ENCODE results near the gene GPR161. TPM values are rescaled to one million over a fixed set of nuclear protein-coding genes. Genes with fewer than 3 reads are reported as not detected.

GPR161 gene
- total RNA-seq, 1 donor from 2014 or later, result 0.41 TPM

DNA sequence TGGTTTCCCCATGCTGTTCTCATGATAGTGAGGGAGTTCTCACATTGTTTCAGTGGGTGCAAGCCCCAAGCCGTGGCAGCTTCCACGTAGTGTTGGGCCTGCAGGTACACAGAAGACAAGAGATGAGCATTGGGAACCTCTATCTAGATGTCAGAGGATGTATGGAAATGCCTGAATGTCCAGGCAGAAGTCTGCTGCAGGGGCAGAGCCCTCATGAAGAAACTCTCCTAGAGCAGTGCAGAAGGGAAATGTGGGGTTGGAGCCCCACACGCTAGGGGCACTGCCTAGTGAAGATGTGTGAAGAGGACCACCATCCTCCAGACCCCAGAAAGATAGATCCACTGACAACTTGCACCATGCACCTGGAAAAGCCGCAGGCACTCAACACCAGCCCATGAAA is 17.0 kb downstream of the GPR161 start:
- DNase-seq (ENCODE audit: low spot score), result no peak
- Mint-ChIP-seq H3K27me3 (ENCODE audit: insufficient read depth) (peaks cover 30% of the 10 kb centered on the region), H3K4me3 (no peak overlapping the region), H3K36me3 (ENCODE audit: low read depth) (no peaks in the 10 kb centered on the region), H3K9me3 (peaks cover 3% of the 10 kb centered on the region), H3K4me1 (ENCODE audit: low read depth) (no peaks in the 10 kb centered on the region), H3K27ac (no peak overlapping the region)
- intact Hi-C loops (cut with micrococcal nuclease), result no loop called here

GRCh38 chr1:168116327-168116799 is 20.4 kb downstream of the GPR161 start:
- H3K27ac Mint-ChIP-seq, result no peak overlapping the region

GRCh38 chr1:168114845-168115244 is 21.9 kb downstream of the GPR161 start:
- DNase-seq (ENCODE audit: low spot score), result no peak
- H3K27ac Mint-ChIP-seq, result no peak overlapping the region
- H3K36me3 Mint-ChIP-seq (ENCODE audit: low read depth), result no peaks in the 10 kb centered on the region
- no peaks in the 10 kb centered on the region for H3K4me1 Mint-ChIP-seq (ENCODE audit: low read depth)
- intact Hi-C loops (cut with micrococcal nuclease), result no loop called here
- peaks cover 3% of the 10 kb centered on the region for H3K9me3 Mint-ChIP-seq
- H3K27me3 Mint-ChIP-seq (ENCODE audit: insufficient read depth), result peaks cover 16% of the 10 kb centered on the region
- H3K4me3 Mint-ChIP-seq, result no peak overlapping the region

More at GRCh38 chr1:168116327-168116799, 20.4 kb downstream of the GPR161 start:
- Mint-ChIP-seq H3K4me3 (no peak overlapping the region), H3K9me3 (peaks cover 3% of the 10 kb centered on the region), H3K27me3 (ENCODE audit: insufficient read depth) (peaks cover 14% of the 10 kb centered on the region), H3K4me1 (ENCODE audit: low read depth) (no peaks in the 10 kb centered on the region), H3K36me3 (ENCODE audit: low read depth) (no peaks in the 10 kb centered on the region)
- no peak for DNase-seq (ENCODE audit: low spot score)
- intact Hi-C loops (cut with micrococcal nuclease), result no loop called here

GRCh38 chr1:168112673-168113305 is 23.9 kb downstream of the GPR161 start:
- DNase-seq (ENCODE audit: low spot score), result no peak
- no peak overlapping the region for H3K4me3 Mint-ChIP-seq
- no peak overlapping the region for H3K27ac Mint-ChIP-seq
- intact Hi-C loops (cut with micrococcal nuclease), result no loop called here
- H3K9me3 Mint-ChIP-seq, result no peaks in the 10 kb centered on the region
- no peaks in the 10 kb centered on the region for H3K4me1 Mint-ChIP-seq (ENCODE audit: low read depth)
- H3K36me3 Mint-ChIP-seq (ENCODE audit: low read depth), result no peaks in the 10 kb centered on the region
- H3K27me3 Mint-ChIP-seq (ENCODE audit: insufficient read depth), result peaks cover 13% of the 10 kb centered on the region

GRCh38 chr1:168110896-168111545 is 25.7 kb downstream of the GPR161 start:
- Mint-ChIP-seq H3K9me3 (no peaks in the 10 kb centered on the region), H3K27me3 (ENCODE audit: insufficient read depth) (peaks cover 4% of the 10 kb centered on the region), H3K4me3 (no peak overlapping the region), H3K4me1 (ENCODE audit: low read depth) (no peaks in the 10 kb centered on the region), H3K27ac (no peak overlapping the region), H3K36me3 (ENCODE audit: low read depth) (no peaks in the 10 kb centered on the region)
- intact Hi-C loops (cut with micrococcal nuclease), result no loop called here
- DNase-seq (ENCODE audit: low spot score), result no peak

DNA sequence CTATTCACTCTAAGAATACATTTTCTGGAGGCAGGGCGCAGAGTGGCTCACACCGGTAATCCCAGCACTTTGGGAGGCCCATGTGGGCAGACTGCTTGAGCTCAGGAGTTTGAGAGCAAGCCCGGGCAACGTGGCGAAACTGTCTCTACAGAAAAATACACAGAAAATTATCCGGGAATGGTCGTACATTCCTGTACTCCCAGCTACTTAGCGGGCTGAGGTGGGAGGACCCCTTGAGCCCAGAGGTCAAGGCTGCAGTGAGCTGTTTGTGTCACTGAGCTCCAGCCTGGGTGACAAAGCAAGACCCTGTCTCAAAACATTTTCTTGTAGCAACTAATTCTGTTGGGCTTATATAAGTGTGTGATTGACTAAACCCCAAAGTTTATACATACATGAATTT is 30.5 kb downstream of the GPR161 start:
- intact Hi-C loops (cut with micrococcal nuclease), result no loop called here
- DNase-seq (ENCODE audit: low spot score), result no peak
- no peak overlapping the region for H3K4me3 Mint-ChIP-seq
- H3K27ac Mint-ChIP-seq, result no peak overlapping the region
- peaks cover 8% of the 10 kb centered on the region for H3K27me3 Mint-ChIP-seq (ENCODE audit: insufficient read depth)
- no peaks in the 10 kb centered on the region for H3K4me1 Mint-ChIP-seq (ENCODE audit: low read depth)
- H3K9me3 Mint-ChIP-seq, result no peaks in the 10 kb centered on the region
- no peaks in the 10 kb centered on the region for H3K36me3 Mint-ChIP-seq (ENCODE audit: low read depth)

DNA sequence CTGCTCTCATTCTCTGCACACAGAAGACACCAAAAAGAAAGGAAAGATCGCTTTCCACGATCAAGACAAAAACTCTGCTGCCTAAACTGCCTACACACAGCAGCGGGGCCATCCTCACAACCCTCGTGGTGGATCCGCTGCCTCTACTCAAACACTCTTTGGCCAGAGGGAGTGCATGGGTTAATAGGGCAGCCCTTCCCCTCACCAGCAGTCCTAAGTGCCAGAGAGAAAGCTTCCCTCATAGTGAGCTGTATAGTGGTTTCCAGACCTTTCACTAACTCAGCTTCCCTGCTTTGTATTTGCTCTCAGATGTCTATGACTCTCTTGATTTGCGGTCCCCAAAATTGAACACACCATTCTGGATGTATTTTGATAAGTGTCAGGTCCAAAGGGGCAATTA is 30.9 kb downstream of the GPR161 start:
- DNase-seq (ENCODE audit: low spot score), result no peak
- Mint-ChIP-seq H3K36me3 (ENCODE audit: low read depth) (no peaks in the 10 kb centered on the region), H3K9me3 (no peaks in the 10 kb centered on the region), H3K4me1 (ENCODE audit: low read depth) (no peaks in the 10 kb centered on the region), H3K27me3 (ENCODE audit: insufficient read depth) (peaks cover 7% of the 10 kb centered on the region), H3K4me3 (no peak overlapping the region), H3K27ac (no peak overlapping the region)
- intact Hi-C loops (cut with micrococcal nuclease), result no loop called here

DNA sequence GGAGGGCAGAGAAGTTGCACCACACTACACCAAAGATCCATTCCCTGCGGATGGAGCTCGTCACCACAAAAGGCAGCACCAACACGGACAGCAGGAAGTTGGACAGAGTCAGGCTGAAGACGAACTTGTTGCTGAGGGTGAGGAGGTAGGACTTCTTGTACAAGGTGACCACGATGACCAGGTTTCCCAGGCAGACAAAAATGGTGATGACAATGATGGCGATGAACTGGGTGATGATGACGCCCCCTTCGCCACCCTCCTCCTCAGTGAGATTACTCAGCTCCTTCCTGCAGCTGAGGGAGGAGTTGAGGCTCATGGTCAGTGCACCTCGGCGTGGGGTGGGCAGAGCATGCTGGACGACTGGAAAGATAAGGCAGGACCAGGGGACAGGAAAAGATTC is 32.2 kb downstream of the GPR161 start:
- DNase-seq (ENCODE audit: low spot score), result no peak
- intact Hi-C loops (cut with micrococcal nuclease), result no loop called here
- H3K9me3 Mint-ChIP-seq, result no peaks in the 10 kb centered on the region
- H3K27me3 Mint-ChIP-seq (ENCODE audit: insufficient read depth), result peaks cover 5% of the 10 kb centered on the region
- no peaks in the 10 kb centered on the region for H3K36me3 Mint-ChIP-seq (ENCODE audit: low read depth)
- H3K27ac Mint-ChIP-seq, result no peak overlapping the region
- no peaks in the 10 kb centered on the region for H3K4me1 Mint-ChIP-seq (ENCODE audit: low read depth)
- no peak overlapping the region for H3K4me3 Mint-ChIP-seq

GRCh38 chr1:168102487-168102886 is 34.2 kb downstream of the GPR161 start:
- intact Hi-C loops (cut with micrococcal nuclease), result no loop called here
- H3K36me3 Mint-ChIP-seq (ENCODE audit: low read depth), result no peaks in the 10 kb centered on the region
- no peak overlapping the region for H3K27ac Mint-ChIP-seq
- H3K9me3 Mint-ChIP-seq, result no peaks in the 10 kb centered on the region
- no peak overlapping the region for H3K4me3 Mint-ChIP-seq
- H3K27me3 Mint-ChIP-seq (ENCODE audit: insufficient read depth), result peaks cover 5% of the 10 kb centered on the region
- DNase-seq (ENCODE audit: low spot score), result no peak
- no peaks in the 10 kb centered on the region for H3K4me1 Mint-ChIP-seq (ENCODE audit: low read depth)

DNA sequence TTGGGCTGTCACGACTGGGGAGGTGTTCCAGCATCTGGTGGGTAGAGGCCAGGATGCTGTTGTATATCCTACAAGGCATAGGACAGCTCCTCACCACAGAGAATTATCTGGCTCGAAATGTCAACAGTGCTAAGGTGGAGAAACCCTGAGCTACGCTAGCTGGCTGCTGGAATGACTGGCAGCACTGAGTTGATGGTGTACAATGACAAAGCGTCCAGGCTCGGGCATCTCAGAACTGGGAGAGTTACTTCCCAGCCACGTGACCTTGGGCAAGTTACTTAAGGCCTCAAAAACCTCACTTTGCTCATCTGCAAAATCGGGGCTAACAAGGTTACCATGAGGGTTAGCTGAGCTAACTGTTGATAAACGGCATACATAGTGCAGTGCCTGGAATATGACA is 35.4 kb downstream of the GPR161 start:
- Mint-ChIP-seq H3K4me3 (no peak overlapping the region), H3K9me3 (no peaks in the 10 kb centered on the region), H3K27me3 (ENCODE audit: insufficient read depth) (peaks cover 3% of the 10 kb centered on the region), H3K27ac (no peak overlapping the region), H3K4me1 (ENCODE audit: low read depth) (no peaks in the 10 kb centered on the region), H3K36me3 (ENCODE audit: low read depth) (no peaks in the 10 kb centered on the region)
- intact Hi-C loops (cut with micrococcal nuclease), result no loop called here
- no peak for DNase-seq (ENCODE audit: low spot score)

DNA sequence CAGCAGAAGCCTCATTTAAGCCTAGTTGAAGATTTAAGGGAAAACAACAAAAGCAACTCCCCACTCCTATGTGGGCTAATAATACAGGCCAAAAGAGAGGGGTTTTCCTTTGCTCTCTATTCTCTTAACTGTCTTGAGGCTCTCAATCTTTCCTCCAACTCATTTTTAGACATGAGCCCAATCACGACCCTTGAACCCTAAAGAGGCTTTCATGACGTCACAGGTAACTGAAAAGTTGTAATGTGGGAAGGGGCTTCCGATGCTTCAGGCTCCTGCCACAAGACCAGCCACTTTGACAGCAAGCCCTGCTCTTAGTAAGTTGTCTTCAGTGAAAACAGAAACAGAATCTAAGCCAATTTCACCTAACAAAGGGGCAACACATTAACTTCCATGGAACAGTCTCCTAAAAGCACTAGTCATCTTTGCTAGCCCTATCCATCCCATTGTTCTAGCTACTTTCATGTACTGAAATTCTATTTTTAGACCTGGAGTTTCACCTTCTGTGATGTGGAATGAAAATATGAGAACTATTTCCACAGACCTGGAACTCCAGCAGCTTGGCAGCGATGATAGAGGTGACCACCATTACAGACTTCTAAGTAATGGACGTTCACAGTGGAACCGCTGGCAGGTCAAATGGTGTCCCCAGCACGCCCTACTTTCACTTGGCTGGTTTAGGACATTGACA is 36.3 kb downstream of the GPR161 start:
- no peak overlapping the region for H3K27ac Mint-ChIP-seq
- no peaks in the 10 kb centered on the region for H3K9me3 Mint-ChIP-seq
- H3K4me3 Mint-ChIP-seq, result no peak overlapping the region
- DNase-seq (ENCODE audit: low spot score), result no peak
- no peaks in the 10 kb centered on the region for H3K36me3 Mint-ChIP-seq (ENCODE audit: low read depth)
- intact Hi-C loops (cut with micrococcal nuclease), result no loop called here
- H3K4me1 Mint-ChIP-seq (ENCODE audit: low read depth), result no peaks in the 10 kb centered on the region
- H3K27me3 Mint-ChIP-seq (ENCODE audit: insufficient read depth), result peaks cover 3% of the 10 kb centered on the region

GRCh38 chr1:168099337-168099801 is 37.4 kb downstream of the GPR161 start:
- DNase-seq (ENCODE audit: low spot score), result no peak
- no peak overlapping the region for H3K4me3 Mint-ChIP-seq
- intact Hi-C loops (cut with micrococcal nuclease), result no loop called here
- H3K4me1 Mint-ChIP-seq (ENCODE audit: low read depth), result no peaks in the 10 kb centered on the region
- H3K9me3 Mint-ChIP-seq, result no peaks in the 10 kb centered on the region
- H3K27me3 Mint-ChIP-seq (ENCODE audit: insufficient read depth), result peaks cover under 1% of the 10 kb centered on the region
- H3K36me3 Mint-ChIP-seq (ENCODE audit: low read depth), result no peaks in the 10 kb centered on the region
- no peak overlapping the region for H3K27ac Mint-ChIP-seq
